HepG2 (cell line): ENCODE results near the gene TAF6. TPM values are rescaled to one million over a fixed set of nuclear protein-coding genes. Genes with fewer than 3 reads are reported as not detected.

Source experiments
- CBX2 ChIP-seq, 2 experiments: fragments of 200-600 bp in 1 of 2; sonication (generic); formaldehyde crosslinking in 1 of 2; IDR thresholded peaks; 2 replicates each; pipeline versions ENCODE4 v1.7.0 to v1.8.1; 2018 to 2022; ENCODE audit warnings: low read depth in 2 of 2, low read length in 1 of 2, mild to moderate bottlenecking in 1 of 2, missing genetic modification reagents in 1 of 2
- CENPX ChIP-seq: sonication (generic); formaldehyde crosslinking; IDR thresholded peaks from 2 replicates; pipeline ENCODE4 v1.9.0; 2021; ENCODE audit warnings: mild to moderate bottlenecking, missing genetic modification reagents, moderate library complexity
- CREB3 ChIP-seq: sonication (generic); formaldehyde crosslinking; IDR thresholded peaks from 2 replicates; pipeline ENCODE4 v1.5.0; 2020; ENCODE audit warnings: missing genetic modification reagents
- CTCF ChIP-seq: sonication (generic); formaldehyde crosslinking; IDR thresholded peaks from 2 replicates; pipeline ENCODE4 v1.5.0; 2020; ENCODE audit warnings: mild to moderate bottlenecking, missing genetic modification reagents, moderate library complexity
- HMG20B ChIP-seq: conservative IDR thresholded peaks from 2 replicates; pipeline ENCODE4 v1.6.1; 2016; ENCODE audit warnings: missing genetic modification reagents, missing compliant biosample characterization
- HNF4A ChIP-seq: sonication (generic); formaldehyde crosslinking; IDR thresholded peaks from 2 replicates; pipeline ENCODE4 v1.4.0; 2020; ENCODE audit warnings: missing genetic modification reagents
- ISX ChIP-seq: sonication (generic); formaldehyde crosslinking; conservative IDR thresholded peaks from 2 replicates; pipeline ENCODE4 v1.5.0; 2020; ENCODE audit warnings: missing genetic modification reagents
- JUN ChIP-seq: sonication (generic); formaldehyde crosslinking; IDR thresholded peaks from 2 replicates; pipeline ENCODE4 v1.4.0; 2020; ENCODE audit warnings: mild to moderate bottlenecking, missing genetic modification reagents
- NCOA2 ChIP-seq: sonication (generic); formaldehyde crosslinking; IDR thresholded peaks from 2 replicates; pipeline ENCODE4 v1.8.0; 2022; ENCODE audit warnings: inconsistent platforms
- NFATC3 ChIP-seq: sonication (generic); formaldehyde crosslinking; IDR thresholded peaks from 2 replicates; pipeline ENCODE4 v1.5.1; 2020; ENCODE audit warnings: mild to moderate bottlenecking, missing genetic modification reagents
- SNRNP70 ChIP-seq: fragments of 200-400 bp; formaldehyde crosslinking; IDR thresholded peaks from 2 replicates; pipeline ENCODE4 v1.6.1; 2017; ENCODE audit warnings: mild to moderate bottlenecking, low read depth, low read length, moderate library complexity
- SPEN ChIP-seq: sonication (generic); formaldehyde crosslinking; IDR thresholded peaks from 2 replicates; pipeline ENCODE4 v1.5.1; 2020; ENCODE audit warnings: low read depth, mild to moderate bottlenecking, missing genetic modification reagents
- THAP7 ChIP-seq: sonication (generic); formaldehyde crosslinking; IDR thresholded peaks from 2 replicates; pipeline ENCODE4 v1.8.1; 2023; ENCODE audit warnings: mild to moderate bottlenecking, missing genetic modification reagents
- ZNF12 ChIP-seq: sonication (generic); formaldehyde crosslinking; IDR thresholded peaks from 2 replicates; pipeline ENCODE4 v1.5.0; 2020; ENCODE audit warnings: missing genetic modification reagents
- ZNF142 ChIP-seq: sonication (generic); formaldehyde crosslinking; IDR thresholded peaks from 2 replicates; pipeline ENCODE4 v1.4.0; 2020; ENCODE audit warnings: missing genetic modification reagents
- ZNF30 ChIP-seq: sonication (generic); formaldehyde crosslinking; IDR thresholded peaks from 2 replicates; pipeline ENCODE4 v1.5.0; 2020; ENCODE audit warnings: mild to moderate bottlenecking, missing genetic modification reagents
- ZNF580 ChIP-seq: IDR thresholded peaks from 2 replicates; pipeline ENCODE4 v1.6.1; 2016; ENCODE audit warnings: low read depth, borderline replicate concordance
- ZNF777 ChIP-seq: sonication (generic); formaldehyde crosslinking; IDR thresholded peaks from 2 replicates; pipeline ENCODE4 v1.4.0; 2020; ENCODE audit warnings: missing genetic modification reagents
- ZNF781 ChIP-seq: sonication (generic); formaldehyde crosslinking; IDR thresholded peaks from 2 replicates; pipeline ENCODE4 v1.5.1; 2020; ENCODE audit warnings: borderline replicate concordance, mild to moderate bottlenecking, missing genetic modification reagents; ENCODE audit errors: not compliant biosample characterization
- ZSCAN9 ChIP-seq: IDR thresholded peaks from 2 replicates; pipeline ENCODE4 v1.6.1; 2016; ENCODE audit warnings: borderline replicate concordance
- polyA plus RNA-seq, 8 experiments: library from polyadenylated mRNA; depleted of rRNA in 3 of 8; stranded (reverse) in 7 of 8; unstranded in 1 of 8; fragments of >200 nt; fragmentation: Illumina TruSeq in 4 of 8; extraction: Trizol in 4 of 8; gene quantifications; 2 replicates each; pipeline versions ENCODE4 v1.2.1 to v1.2.3, GENCODE V29; 2011 to 2016; ENCODE audit warnings: low read depth in 4 of 8, missing spikeins in 1 of 8, mixed read lengths in 1 of 8; ENCODE audit not compliant: insufficient read depth in 1 of 8
- total RNA-seq, 5 experiments: library from RNA; depleted of rRNA; stranded (reverse); fragments of >200 nt; fragmentation: Illumina TruSeq; extraction: Trizol; gene quantifications; 2 replicates each; pipeline ENCODE4 v1.2.3, GENCODE V29; 2016; ENCODE audit warnings: low read depth in 1 of 5

Gene TAF6
- total and polyA plus RNA-seq, 2 of the 13 experiments (the other 11 are each of a cell fraction or from before 2014, with no cell fraction given), result 12.9 to 18.8 TPM

- no peak for TF ChIP-seq THAP7 (CRISPR knock-in tag)
- TF ChIP-seq CREB3 (CRISPR knock-in tag), result peak; percentile 3; the same call in 1 of the 2 replicates
- TF ChIP-seq ZNF12 (CRISPR knock-in tag), result no peak
- 0 out of 2 replicates have a peak, but pooled peaks have one; percentile 22 for TF ChIP-seq JUN (CRISPR knock-in tag)
- no peak for TF ChIP-seq CBX2 (IDR thresholded peaks at IDR 0.05; ENCODE audit: low read depth, low read length)
- no peak for TF ChIP-seq CBX2 (CRISPR knock-in tag; IDR thresholded peaks at IDR 0.05; ENCODE audit: low read depth)
- no peak for TF ChIP-seq ZNF580
- peak; percentile 81 for TF ChIP-seq SPEN
- peak; percentile 86 for TF ChIP-seq ZNF781 (CRISPR knock-in tag)
- TF ChIP-seq ZNF30 (CRISPR knock-in tag), result no peak
- TF ChIP-seq NCOA2 (CRISPR knock-in tag), result no peak
- peak; percentile 27; the same call in 1 of the 2 replicates for TF ChIP-seq HNF4A (CRISPR knock-in tag)
- TF ChIP-seq HMG20B, result no peak
- TF ChIP-seq SNRNP70, result no peak
- TF ChIP-seq ZNF142 (CRISPR knock-in tag), result no peak
- no peak for TF ChIP-seq CENPX (CRISPR knock-in tag)
- TF ChIP-seq ZSCAN9 (CRISPR knock-in tag), result no peak; the same call in 1 of the 2 replicates
- peak; percentile 20 for TF ChIP-seq ZNF777 (CRISPR knock-in tag)
- TF ChIP-seq ISX (CRISPR knock-in tag), result 0 out of 2 replicates have a peak, but pooled peaks have one; percentile 13
- TF ChIP-seq NFATC3 (CRISPR knock-in tag), result peak; percentile 89; the same call in 1 of the 2 replicates
- TF ChIP-seq CTCF, result no peak
These were observed 17.9 kb downstream of the TAF6 start, which contains the start of the genes AP4M1 and MCM7 (continued) for GRCh38 chr7:100101016-100101862.
